ENCODE data around the gene SSRP1.

- TF ChIP-seq HINFP (tag; conservative IDR thresholded peaks at IDR 0.05; ENCODE audit: low read depth) = no peak
- TF ChIP-seq RNF2 (IDR thresholded peaks at IDR 0.05) = no peak
- TF ChIP-seq ZNF274 (IDR thresholded peaks at IDR 0.05; ENCODE audit: borderline replicate concordance, low read depth, low read length) = no peak
- no peak for TF ChIP-seq BCL6 (CRISPR knock-in tag; IDR thresholded peaks at IDR 0.05)
- no peak for TF ChIP-seq GATA2 (CRISPR knock-in tag; IDR thresholded peaks at IDR 0.05)
- no peak for TF ChIP-seq ZEB2 (IDR thresholded peaks at IDR 0.05)
- no peak for TF ChIP-seq TCF7 (IDR thresholded peaks at IDR 0.05; ENCODE audit: borderline replicate concordance)
- TF ChIP-seq CHD4 (IDR thresholded peaks at IDR 0.05; ENCODE audit: insufficient read depth, insufficient replicate concordance, low read depth, low read length, poor library complexity, severe bottlenecking) = no peak
- TF ChIP-seq, protein P1, sequence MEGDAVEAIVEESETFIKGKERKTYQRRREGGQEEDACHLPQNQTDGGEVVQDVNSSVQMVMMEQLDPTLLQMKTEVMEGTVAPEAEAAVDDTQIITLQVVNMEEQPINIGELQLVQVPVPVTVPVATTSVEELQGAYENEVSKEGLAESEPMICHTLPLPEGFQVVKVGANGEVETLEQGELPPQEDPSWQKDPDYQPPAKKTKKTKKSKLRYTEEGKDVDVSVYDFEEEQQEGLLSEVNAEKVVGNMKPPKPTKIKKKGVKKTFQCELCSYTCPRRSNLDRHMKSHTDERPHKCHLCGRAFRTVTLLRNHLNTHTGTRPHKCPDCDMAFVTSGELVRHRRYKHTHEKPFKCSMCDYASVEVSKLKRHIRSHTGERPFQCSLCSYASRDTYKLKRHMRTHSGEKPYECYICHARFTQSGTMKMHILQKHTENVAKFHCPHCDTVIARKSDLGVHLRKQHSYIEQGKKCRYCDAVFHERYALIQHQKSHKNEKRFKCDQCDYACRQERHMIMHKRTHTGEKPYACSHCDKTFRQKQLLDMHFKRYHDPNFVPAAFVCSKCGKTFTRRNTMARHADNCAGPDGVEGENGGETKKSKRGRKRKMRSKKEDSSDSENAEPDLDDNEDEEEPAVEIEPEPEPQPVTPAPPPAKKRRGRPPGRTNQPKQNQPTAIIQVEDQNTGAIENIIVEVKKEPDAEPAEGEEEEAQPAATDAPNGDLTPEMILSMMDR (IDR thresholded peaks at IDR 0.05 in 2 of 3, conservative IDR thresholded peaks at IDR 0.05 in 1 of 3; ENCODE audit: insufficient read depth in 2 of 3, low read depth in 1 of 3, low read length in 3 of 3) = no peak
Measured at GRCh38 chr11:57324154-57324885, 11.4 kb downstream of the SSRP1 start.

Measured in K562 (cell line).